DND-41 (cell line): ENCODE measurements around the gene AGA.

Experiments
- ATAC-seq: fragments of 200-7000 bp; cut with Tn5 transposase; 3 replicates; pipeline ENCODE4 v1.9.1; 2021; ENCODE audit warnings: low read depth; ENCODE audit not compliant: insufficient read depth
- DNase-seq: peaks from one replicate; pipeline ENCODE4 v3.0.0-alpha.2; 2020
- H2AFZ ChIP-seq: 2 replicates; pipeline ENCODE4 v1.6.0; 2012; ENCODE audit warnings: low read depth, low read length
- H3K27ac ChIP-seq: 2 replicates; pipeline ENCODE4 v1.5.1; 2012; ENCODE audit warnings: low read length, inconsistent platforms
- H3K27me3 ChIP-seq: fragments of 200-600 bp; sonication (generic); 2 replicates; pipeline ENCODE4 v1.6.0; 2012; ENCODE audit warnings: low read length, mild to moderate bottlenecking, inconsistent platforms; ENCODE audit not compliant: insufficient read depth, poor library complexity
- H3K36me3 ChIP-seq: 2 replicates; pipeline ENCODE4 v1.5.1; 2012; ENCODE audit warnings: low read length, inconsistent platforms; ENCODE audit not compliant: insufficient read depth
- H3K4me1 ChIP-seq: 2 replicates; pipeline ENCODE4 v1.5.1; 2012; ENCODE audit warnings: mild to moderate bottlenecking, low read length; ENCODE audit not compliant: insufficient read depth
- H3K4me2 ChIP-seq: 2 replicates; pipeline ENCODE4 v1.6.0; 2012; ENCODE audit warnings: mild to moderate bottlenecking, moderate library complexity, low read length, inconsistent platforms; ENCODE audit not compliant: insufficient read depth
- H3K4me3 ChIP-seq, 2 experiments: fragments of 200-600 bp in 1 of 2; shearing (Covaris generic) in 1 of 2; 2 replicates each; pipeline ENCODE4 v1.5.1; 2012 to 2016; ENCODE audit warnings: inconsistent platforms in 2 of 2, low read length in 2 of 2, mild to moderate bottlenecking in 2 of 2, low read depth in 1 of 2, moderate library complexity in 1 of 2
- H3K79me2 ChIP-seq: 2 replicates; pipeline ENCODE4 v1.6.0; 2012; ENCODE audit warnings: low read length, inconsistent platforms; ENCODE audit not compliant: insufficient read depth
- H3K9ac ChIP-seq: 2 replicates; pipeline ENCODE4 v1.6.0; 2012; ENCODE audit warnings: low read depth, mild to moderate bottlenecking, inconsistent platforms, low read length, moderate library complexity
- H3K9me3 ChIP-seq: 2 replicates; pipeline ENCODE4 v1.5.1; 2012; ENCODE audit warnings: low read length, moderate library complexity, mild to moderate bottlenecking, inconsistent platforms; ENCODE audit not compliant: insufficient read depth, severe bottlenecking
- H4K20me1 ChIP-seq: 2 replicates; pipeline ENCODE4 v1.6.0; 2012; ENCODE audit warnings: low read length; ENCODE audit not compliant: insufficient read depth
- EZH2 ChIP-seq: IDR thresholded peaks from 3 replicates; pipeline ENCODE4 v1.6.1; 2012; ENCODE audit warnings: borderline replicate concordance, low read depth, mild to moderate bottlenecking, moderate library complexity, low read length, inconsistent platforms; ENCODE audit not compliant: severe bottlenecking
- TF ChIP-seq, protein P1 (sequence below): IDR thresholded peaks from 2 replicates; pipeline ENCODE4 v1.5.1; 2012; ENCODE audit warnings: borderline replicate concordance, low read length, moderate library complexity, mild to moderate bottlenecking; ENCODE audit not compliant: poor library complexity, severe bottlenecking; ENCODE audit errors: extremely low read depth

AGA gene

DNA sequence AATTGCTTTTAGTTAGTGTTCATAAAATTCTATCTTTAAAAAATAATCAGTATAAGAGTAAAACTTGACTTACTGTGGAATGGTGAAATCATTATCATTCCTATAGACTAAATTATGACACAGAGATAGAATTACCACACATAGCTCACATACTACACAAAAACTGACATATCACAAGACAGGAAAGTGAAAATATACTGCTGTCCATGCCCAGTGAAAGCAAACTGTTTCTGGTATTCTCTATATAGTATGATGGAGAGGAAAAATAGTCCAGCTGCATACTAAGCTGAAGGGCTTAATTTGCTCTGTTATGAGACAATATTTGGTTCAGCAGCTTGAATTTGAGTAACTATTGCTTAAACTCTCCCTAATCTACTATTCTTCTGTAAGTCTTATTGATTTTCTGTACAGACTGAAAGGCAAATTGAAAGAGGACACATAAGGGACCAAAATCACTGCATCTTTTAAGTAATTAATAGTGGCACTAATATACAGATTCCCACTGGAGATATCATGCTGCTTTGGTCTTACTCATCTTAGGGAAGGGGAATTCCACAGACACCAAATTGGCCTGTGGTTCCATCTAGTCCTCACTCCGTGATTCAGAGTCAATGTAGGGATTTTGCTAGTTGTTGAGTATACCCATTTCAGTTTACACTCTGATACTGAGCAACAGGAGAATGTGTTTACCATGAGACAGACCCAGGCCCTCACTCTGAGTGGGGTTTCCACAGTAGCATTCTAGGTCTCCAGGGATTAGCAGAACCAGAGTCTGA lies 47.4 kb upstream of the AGA start:
- TF ChIP-seq, protein P1, sequence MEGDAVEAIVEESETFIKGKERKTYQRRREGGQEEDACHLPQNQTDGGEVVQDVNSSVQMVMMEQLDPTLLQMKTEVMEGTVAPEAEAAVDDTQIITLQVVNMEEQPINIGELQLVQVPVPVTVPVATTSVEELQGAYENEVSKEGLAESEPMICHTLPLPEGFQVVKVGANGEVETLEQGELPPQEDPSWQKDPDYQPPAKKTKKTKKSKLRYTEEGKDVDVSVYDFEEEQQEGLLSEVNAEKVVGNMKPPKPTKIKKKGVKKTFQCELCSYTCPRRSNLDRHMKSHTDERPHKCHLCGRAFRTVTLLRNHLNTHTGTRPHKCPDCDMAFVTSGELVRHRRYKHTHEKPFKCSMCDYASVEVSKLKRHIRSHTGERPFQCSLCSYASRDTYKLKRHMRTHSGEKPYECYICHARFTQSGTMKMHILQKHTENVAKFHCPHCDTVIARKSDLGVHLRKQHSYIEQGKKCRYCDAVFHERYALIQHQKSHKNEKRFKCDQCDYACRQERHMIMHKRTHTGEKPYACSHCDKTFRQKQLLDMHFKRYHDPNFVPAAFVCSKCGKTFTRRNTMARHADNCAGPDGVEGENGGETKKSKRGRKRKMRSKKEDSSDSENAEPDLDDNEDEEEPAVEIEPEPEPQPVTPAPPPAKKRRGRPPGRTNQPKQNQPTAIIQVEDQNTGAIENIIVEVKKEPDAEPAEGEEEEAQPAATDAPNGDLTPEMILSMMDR, result no peak
- TF ChIP-seq EZH2, result no peak
- Histone ChIP-seq H3K9ac (no peak overlapping the region), H4K20me1 (no peaks in the 10 kb centered on the region), H3K4me2 (no peak overlapping the region), H2AFZ (no peak overlapping the region), H3K27me3 (no peaks in the 10 kb centered on the region), H3K36me3 (no peaks in the 10 kb centered on the region), H3K4me3 (no peak overlapping the region), H3K9me3 (no peaks in the 10 kb centered on the region), H3K27ac (no peak overlapping the region), H3K4me1 (no peaks in the 10 kb centered on the region), H3K79me2 (no peaks in the 10 kb centered on the region)
- ATAC-seq (no peak), DNase-seq (no peak)

DNA sequence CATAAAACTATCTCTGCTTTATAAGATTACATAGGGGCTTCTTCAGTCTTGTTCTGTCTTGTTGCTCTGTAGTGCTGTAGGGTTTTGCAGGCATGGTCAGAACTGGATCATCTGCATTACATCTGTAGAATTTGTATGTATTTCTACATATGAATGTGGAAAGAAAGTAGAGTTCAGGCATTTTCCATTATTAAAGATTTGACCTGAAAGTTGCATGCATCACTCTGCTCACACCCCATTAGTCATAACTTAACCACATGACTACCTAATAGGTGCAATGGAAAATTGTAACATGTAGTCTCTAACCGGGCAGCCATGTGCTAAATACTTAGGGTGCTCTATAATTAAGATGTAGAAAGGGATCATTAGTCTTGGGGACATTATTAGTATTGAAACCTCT lies 45.7 kb upstream of the AGA start:
- Histone ChIP-seq H3K27ac (no peak overlapping the region), H4K20me1 (no peaks in the 10 kb centered on the region), H3K9ac (no peak overlapping the region), H3K4me1 (no peaks in the 10 kb centered on the region), H3K9me3 (no peaks in the 10 kb centered on the region), H3K4me2 (no peak overlapping the region), H3K4me3 (no peak overlapping the region), H3K27me3 (no peaks in the 10 kb centered on the region), H2AFZ (no peak overlapping the region), H3K36me3 (no peaks in the 10 kb centered on the region), H3K79me2 (no peaks in the 10 kb centered on the region)
- ATAC-seq, result no peak
- no peak for DNase-seq
- TF ChIP-seq, protein P1, result no peak
- TF ChIP-seq EZH2, result no peak

DNA sequence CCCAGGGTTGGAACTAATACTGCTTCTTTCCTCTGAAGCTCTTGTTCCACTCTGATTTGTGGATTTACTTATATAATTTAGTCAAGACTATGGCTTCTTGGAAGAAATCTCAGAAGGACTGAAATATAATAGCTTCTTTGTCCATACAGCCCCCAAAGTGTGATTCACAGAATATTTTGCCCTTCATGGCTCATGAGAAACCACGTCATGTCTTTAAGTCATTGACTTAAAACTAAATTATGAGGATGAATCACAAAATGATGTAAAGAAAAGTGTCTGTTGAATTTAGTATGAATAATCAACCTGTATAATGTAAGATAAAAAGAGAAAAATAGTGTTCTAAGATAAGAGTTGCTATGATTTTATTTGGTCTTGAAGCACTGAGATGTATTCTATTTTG lies 43.3 kb upstream of the AGA start:
- Histone ChIP-seq H3K36me3 (no peaks in the 10 kb centered on the region), H3K9ac (no peak overlapping the region), H2AFZ (no peak overlapping the region), H3K9me3 (no peaks in the 10 kb centered on the region), H3K27ac (no peak overlapping the region), H3K4me2 (no peak overlapping the region), H3K4me1 (no peaks in the 10 kb centered on the region), H4K20me1 (no peaks in the 10 kb centered on the region), H3K4me3 (no peak overlapping the region), H3K79me2 (no peaks in the 10 kb centered on the region), H3K27me3 (no peaks in the 10 kb centered on the region)
- ATAC-seq, result no peak
- no peak for DNase-seq
- TF ChIP-seq, protein P1, result no peak
- TF ChIP-seq EZH2, result no peak
